H1 (cell line): ENCODE measurements around the gene PCBP2. TPM values are rescaled to one million over a fixed set of nuclear protein-coding genes. Genes with fewer than 3 reads are reported as not detected.

Experiments
- CEBPB ChIP-seq: IDR thresholded peaks from 2 replicates; pipeline ENCODE4 v1.6.1; 2012; ENCODE audit warnings: low read depth, low read length
- GTF2F1 ChIP-seq: IDR thresholded peaks from 2 replicates; pipeline ENCODE4 v1.6.1; 2012; ENCODE audit warnings: low read depth, low read length, improper control_type of control experiment, borderline replicate concordance
- KDM1A ChIP-seq: fragments of 200-600, 300-600 bp; sonication (generic); IDR thresholded peaks from 2 replicates; pipeline ENCODE4 v1.7.1; 2016; ENCODE audit warnings: mild to moderate bottlenecking, low read length, borderline replicate concordance
- SAP30 ChIP-seq: fragments of 300-600 bp; sonication (generic); IDR thresholded peaks from 2 replicates; pipeline ENCODE4 v1.7.1; 2012; ENCODE audit warnings: low read length, moderate library complexity, mild to moderate bottlenecking, inconsistent platforms; ENCODE audit not compliant: insufficient read depth, insufficient replicate concordance
- TEAD4 ChIP-seq: IDR thresholded peaks from 2 replicates; pipeline ENCODE4 v1.6.1; 2012; ENCODE audit warnings: low read depth, low read length, inconsistent platforms, mixed read lengths
- polyA plus RNA-seq, 7 experiments: library from polyadenylated mRNA; depleted of rRNA in 3 of 7; stranded (reverse) in 5 of 7; unstranded in 2 of 7; fragments of >200 nt in 5 of 7; fragments of 200-250 nt in 2 of 7; gene quantifications; 1 replicate in 5 of 7; 2 replicates in 1 of 7; 4 replicates in 1 of 7; pipeline versions ENCODE4 v1.2.1 to v1.2.3, GENCODE V29; 2011 to 2013; ENCODE audit warnings: missing spikeins in 2 of 7, mixed read lengths in 2 of 7
- total RNA-seq: library from RNA; stranded (reverse); fragmentation: NEBNext Ultra II Directional; extraction: Animal tissue kit (Norgen Biotek cat#: 25700); gene quantifications from 2 replicates; pipeline ENCODE4 v1.2.1, GENCODE V29; 2021
- TF ChIP-seq, protein P1 (sequence below): fragments of 300-600 bp; sonication (generic); IDR thresholded peaks from 2 replicates; pipeline ENCODE4 v1.7.1; 2012; ENCODE audit warnings: low read length, moderate library complexity, mild to moderate bottlenecking, inconsistent platforms; ENCODE audit not compliant: insufficient replicate concordance

PCBP2 gene
- total and polyA plus RNA-seq, 2 of the 8 experiments (the other 6 are each of a cell fraction or from before 2014, with no cell fraction given), result 470 to 1,123 TPM

DNA sequence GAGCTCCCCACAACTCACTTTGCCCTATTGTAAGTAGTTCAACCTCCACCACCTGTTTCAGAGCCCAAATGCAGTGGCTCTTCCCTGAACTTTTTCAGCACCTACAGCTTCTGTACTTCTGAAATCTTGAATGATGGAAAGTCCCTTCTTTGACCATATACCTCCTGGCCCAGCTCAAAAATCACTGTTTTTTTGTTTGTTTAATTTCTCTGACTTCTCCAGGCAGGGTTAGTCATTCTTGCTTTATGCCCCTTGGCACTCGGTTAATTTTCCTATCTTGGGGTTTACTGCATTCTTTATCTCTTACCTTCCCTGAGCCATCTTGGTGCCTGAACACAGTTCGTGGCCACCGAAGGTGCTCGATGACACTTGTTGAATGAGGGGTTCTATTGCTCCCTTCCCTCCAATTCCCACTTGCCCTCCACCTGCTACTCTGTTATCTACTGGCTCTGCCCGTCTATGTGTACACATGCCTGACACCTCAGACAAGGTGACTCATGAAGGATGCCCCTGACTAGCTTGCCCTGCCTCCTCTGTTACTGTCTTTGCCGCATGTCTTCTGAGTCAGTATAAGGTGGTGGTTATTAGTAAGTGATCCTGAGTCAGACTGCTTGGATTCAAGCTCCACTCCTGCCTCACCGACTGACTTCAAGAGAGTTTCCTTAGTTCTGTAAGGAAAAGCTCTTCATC lies 23.9 kb upstream of the PCBP2 start (continued):
- TF ChIP-seq, protein P1, sequence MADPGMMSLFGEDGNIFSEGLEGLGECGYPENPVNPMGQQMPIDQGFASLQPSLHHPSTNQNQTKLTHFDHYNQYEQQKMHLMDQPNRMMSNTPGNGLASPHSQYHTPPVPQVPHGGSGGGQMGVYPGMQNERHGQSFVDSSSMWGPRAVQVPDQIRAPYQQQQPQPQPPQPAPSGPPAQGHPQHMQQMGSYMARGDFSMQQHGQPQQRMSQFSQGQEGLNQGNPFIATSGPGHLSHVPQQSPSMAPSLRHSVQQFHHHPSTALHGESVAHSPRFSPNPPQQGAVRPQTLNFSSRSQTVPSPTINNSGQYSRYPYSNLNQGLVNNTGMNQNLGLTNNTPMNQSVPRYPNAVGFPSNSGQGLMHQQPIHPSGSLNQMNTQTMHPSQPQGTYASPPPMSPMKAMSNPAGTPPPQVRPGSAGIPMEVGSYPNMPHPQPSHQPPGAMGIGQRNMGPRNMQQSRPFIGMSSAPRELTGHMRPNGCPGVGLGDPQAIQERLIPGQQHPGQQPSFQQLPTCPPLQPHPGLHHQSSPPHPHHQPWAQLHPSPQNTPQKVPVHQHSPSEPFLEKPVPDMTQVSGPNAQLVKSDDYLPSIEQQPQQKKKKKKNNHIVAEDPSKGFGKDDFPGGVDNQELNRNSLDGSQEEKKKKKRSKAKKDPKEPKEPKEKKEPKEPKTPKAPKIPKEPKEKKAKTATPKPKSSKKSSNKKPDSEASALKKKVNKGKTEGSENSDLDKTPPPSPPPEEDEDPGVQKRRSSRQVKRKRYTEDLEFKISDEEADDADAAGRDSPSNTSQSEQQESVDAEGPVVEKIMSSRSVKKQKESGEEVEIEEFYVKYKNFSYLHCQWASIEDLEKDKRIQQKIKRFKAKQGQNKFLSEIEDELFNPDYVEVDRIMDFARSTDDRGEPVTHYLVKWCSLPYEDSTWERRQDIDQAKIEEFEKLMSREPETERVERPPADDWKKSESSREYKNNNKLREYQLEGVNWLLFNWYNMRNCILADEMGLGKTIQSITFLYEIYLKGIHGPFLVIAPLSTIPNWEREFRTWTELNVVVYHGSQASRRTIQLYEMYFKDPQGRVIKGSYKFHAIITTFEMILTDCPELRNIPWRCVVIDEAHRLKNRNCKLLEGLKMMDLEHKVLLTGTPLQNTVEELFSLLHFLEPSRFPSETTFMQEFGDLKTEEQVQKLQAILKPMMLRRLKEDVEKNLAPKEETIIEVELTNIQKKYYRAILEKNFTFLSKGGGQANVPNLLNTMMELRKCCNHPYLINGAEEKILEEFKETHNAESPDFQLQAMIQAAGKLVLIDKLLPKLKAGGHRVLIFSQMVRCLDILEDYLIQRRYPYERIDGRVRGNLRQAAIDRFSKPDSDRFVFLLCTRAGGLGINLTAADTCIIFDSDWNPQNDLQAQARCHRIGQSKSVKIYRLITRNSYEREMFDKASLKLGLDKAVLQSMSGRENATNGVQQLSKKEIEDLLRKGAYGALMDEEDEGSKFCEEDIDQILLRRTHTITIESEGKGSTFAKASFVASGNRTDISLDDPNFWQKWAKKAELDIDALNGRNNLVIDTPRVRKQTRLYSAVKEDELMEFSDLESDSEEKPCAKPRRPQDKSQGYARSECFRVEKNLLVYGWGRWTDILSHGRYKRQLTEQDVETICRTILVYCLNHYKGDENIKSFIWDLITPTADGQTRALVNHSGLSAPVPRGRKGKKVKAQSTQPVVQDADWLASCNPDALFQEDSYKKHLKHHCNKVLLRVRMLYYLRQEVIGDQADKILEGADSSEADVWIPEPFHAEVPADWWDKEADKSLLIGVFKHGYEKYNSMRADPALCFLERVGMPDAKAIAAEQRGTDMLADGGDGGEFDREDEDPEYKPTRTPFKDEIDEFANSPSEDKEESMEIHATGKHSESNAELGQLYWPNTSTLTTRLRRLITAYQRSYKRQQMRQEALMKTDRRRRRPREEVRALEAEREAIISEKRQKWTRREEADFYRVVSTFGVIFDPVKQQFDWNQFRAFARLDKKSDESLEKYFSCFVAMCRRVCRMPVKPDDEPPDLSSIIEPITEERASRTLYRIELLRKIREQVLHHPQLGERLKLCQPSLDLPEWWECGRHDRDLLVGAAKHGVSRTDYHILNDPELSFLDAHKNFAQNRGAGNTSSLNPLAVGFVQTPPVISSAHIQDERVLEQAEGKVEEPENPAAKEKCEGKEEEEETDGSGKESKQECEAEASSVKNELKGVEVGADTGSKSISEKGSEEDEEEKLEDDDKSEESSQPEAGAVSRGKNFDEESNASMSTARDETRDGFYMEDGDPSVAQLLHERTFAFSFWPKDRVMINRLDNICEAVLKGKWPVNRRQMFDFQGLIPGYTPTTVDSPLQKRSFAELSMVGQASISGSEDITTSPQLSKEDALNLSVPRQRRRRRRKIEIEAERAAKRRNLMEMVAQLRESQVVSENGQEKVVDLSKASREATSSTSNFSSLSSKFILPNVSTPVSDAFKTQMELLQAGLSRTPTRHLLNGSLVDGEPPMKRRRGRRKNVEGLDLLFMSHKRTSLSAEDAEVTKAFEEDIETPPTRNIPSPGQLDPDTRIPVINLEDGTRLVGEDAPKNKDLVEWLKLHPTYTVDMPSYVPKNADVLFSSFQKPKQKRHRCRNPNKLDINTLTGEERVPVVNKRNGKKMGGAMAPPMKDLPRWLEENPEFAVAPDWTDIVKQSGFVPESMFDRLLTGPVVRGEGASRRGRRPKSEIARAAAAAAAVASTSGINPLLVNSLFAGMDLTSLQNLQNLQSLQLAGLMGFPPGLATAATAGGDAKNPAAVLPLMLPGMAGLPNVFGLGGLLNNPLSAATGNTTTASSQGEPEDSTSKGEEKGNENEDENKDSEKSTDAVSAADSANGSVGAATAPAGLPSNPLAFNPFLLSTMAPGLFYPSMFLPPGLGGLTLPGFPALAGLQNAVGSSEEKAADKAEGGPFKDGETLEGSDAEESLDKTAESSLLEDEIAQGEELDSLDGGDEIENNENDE, result no peak
- no peak for TF ChIP-seq SAP30
- TF ChIP-seq CEBPB, result no peak
- TF ChIP-seq GTF2F1, result no peak
- no peak for TF ChIP-seq KDM1A
- TF ChIP-seq TEAD4, result no peak
